Purkinje cell (primary cell): ENCODE results near the gene PLEKHG1. TPM values are rescaled to one million over a fixed set of nuclear protein-coding genes. Genes with fewer than 3 reads are reported as not detected.

Experiments used
- polyA plus RNA-seq: library from polyadenylated mRNA; unstranded; fragments of >200 nt; fragmentation: Nextera tagmentation; gene quantifications from 2 replicates; pipeline ENCODE4 v1.2.1, GENCODE V29; 2014

PLEKHG1 gene
- 0.15 and 0.41 TPM in 2 replicates for polyA plus RNA-seq

GRCh38 chr6:150599199-150600009 lies at the start of gene PLEKHG1:
TSS of gene PLEKHG1 (plus strand) at chr6:150599885. CDS start at chr6:150733682, 133,797 bp downstream.

Other genes with a start within 250 kb of the PLEKHG1 start
- gene IYD, start 230.9 kb upstream of the PLEKHG1 start, polyA plus RNA-seq: not detected in 2 replicates